HEK293 (cell line): ENCODE results near the gene CD68.

Experiments
- CTCF ChIA-PET: fragments of 350-600 bp; formaldehyde crosslinking; extraction: SDS; loops from one replicate; lab custom pipeline; 2021; ENCODE audit warnings: antibody characterized with exemption; lab: Yijun Ruan, JAX
- POLR2A ChIA-PET: fragments of 300-600 bp; formaldehyde crosslinking; extraction: SDS; loops from one replicate; lab custom pipeline; 2020; ENCODE audit warnings: antibody characterized with exemption, inconsistent platforms; lab: Yijun Ruan, JAX
- H3K27ac ChIP-seq: fragments of 200-500 bp; sonication (Bioruptor generic); 2 replicates; pipeline ENCODE4 v1.5.1; 2014; ENCODE audit warnings: low read depth, low read length, control low read depth, inconsistent platforms; ENCODE audit errors: extremely low read depth
- H3K36me3 ChIP-seq, 2 experiments: fragments of 200-500 bp in 1 of 2; sonication (Bioruptor generic) in 1 of 2; 1 replicate in 1 of 2; 2 replicates in 1 of 2; pipeline ENCODE4 v1.5.1; 2014 to 2017; ENCODE audit warnings: inconsistent platforms in 2 of 2, low read length in 2 of 2; ENCODE audit not compliant: control insufficient read depth in 2 of 2, insufficient read depth in 1 of 2
- H3K4me1 ChIP-seq: fragments of 200-500 bp; sonication (Bioruptor generic); 2 replicates; pipeline ENCODE4 v1.5.1; 2014; ENCODE audit warnings: mild to moderate bottlenecking, low read length, inconsistent platforms; ENCODE audit not compliant: control insufficient read depth, insufficient read depth
- H3K4me3 ChIP-seq: 2 replicates; pipeline ENCODE4 v1.5.1; 2011; ENCODE audit warnings: low read depth, mild to moderate bottlenecking, control low read depth, low read length, moderate library complexity
- H3K9me3 ChIP-seq: fragments of 200-500 bp; sonication (Bioruptor generic); 2 replicates; pipeline ENCODE4 v1.5.1; 2014; ENCODE audit warnings: low read depth, low read length, inconsistent platforms; ENCODE audit not compliant: control insufficient read depth, insufficient read depth
- KLF10 ChIP-seq: fragments of 450-650 bp; IDR thresholded peaks from 2 replicates; pipeline ENCODE4 v1.5.1; 2018; ENCODE audit warnings: missing biosample characterization, mild to moderate bottlenecking, missing genetic modification characterization
- OVOL3 ChIP-seq: fragments of 450-650 bp; formaldehyde crosslinking; IDR thresholded peaks from 2 replicates; pipeline ENCODE4 v1.5.1; 2016; ENCODE audit warnings: missing biosample characterization, missing genetic modification characterization
- SCRT1 ChIP-seq: fragments of 450-650 bp; formaldehyde crosslinking; IDR thresholded peaks from 2 replicates; pipeline ENCODE4 v1.5.1; 2016; ENCODE audit warnings: missing biosample characterization, missing genetic modification characterization, borderline replicate concordance
- YY1 ChIP-seq: fragments of 450-650 bp; formaldehyde crosslinking; IDR thresholded peaks from 2 replicates; pipeline ENCODE4 v1.5.1; 2018; ENCODE audit warnings: missing biosample characterization, missing genetic modification characterization
- ZFP37 ChIP-seq: fragments of 450-650 bp; formaldehyde crosslinking; IDR thresholded peaks from 2 replicates; pipeline ENCODE4 v1.5.1; 2016; ENCODE audit warnings: missing biosample characterization, missing genetic modification characterization
- ZNF184 ChIP-seq: fragments of 450-650 bp; IDR thresholded peaks from 2 replicates; pipeline ENCODE4 v1.5.1; 2018; ENCODE audit warnings: missing biosample characterization, mild to moderate bottlenecking, missing genetic modification characterization
- ZNF19 ChIP-seq: fragments of 450-650 bp; formaldehyde crosslinking; IDR thresholded peaks from 2 replicates; pipeline ENCODE4; 2016; ENCODE audit warnings: missing biosample characterization, missing genetic modification characterization, low read depth
- ZNF24 ChIP-seq: fragments of 450-650 bp; formaldehyde crosslinking; IDR thresholded peaks from 2 replicates; pipeline ENCODE4 v1.5.1; 2016; ENCODE audit warnings: missing biosample characterization, missing genetic modification characterization
- ZNF302 ChIP-seq: fragments of 450-650 bp; formaldehyde crosslinking; IDR thresholded peaks from 2 replicates; pipeline ENCODE4 v1.5.1; 2016; ENCODE audit warnings: missing biosample characterization, missing genetic modification characterization, low read depth
- ZNF530 ChIP-seq: fragments of 450-650 bp; formaldehyde crosslinking; IDR thresholded peaks from 2 replicates; pipeline ENCODE4 v1.5.1; 2016; ENCODE audit warnings: low read depth, missing biosample characterization, missing genetic modification characterization
- ZNF561 ChIP-seq: fragments of 450-650 bp; IDR thresholded peaks from 2 replicates; pipeline ENCODE4 v1.5.1; 2018; ENCODE audit warnings: missing biosample characterization, missing genetic modification characterization, borderline replicate concordance
- ZNF629 ChIP-seq: fragments of 450-650 bp; formaldehyde crosslinking; IDR thresholded peaks from 2 replicates; pipeline ENCODE4 v1.5.1; 2017; ENCODE audit warnings: missing biosample characterization, missing genetic modification characterization
- ZNF664 ChIP-seq: fragments of 450-650 bp; formaldehyde crosslinking; IDR thresholded peaks from 2 replicates; pipeline ENCODE4 v1.5.1; 2016; ENCODE audit warnings: missing biosample characterization, missing genetic modification characterization
- ZSCAN23 ChIP-seq: fragments of 450-650 bp; formaldehyde crosslinking; IDR thresholded peaks from 2 replicates; pipeline ENCODE4 v1.5.1; 2016; ENCODE audit warnings: missing biosample characterization, missing genetic modification characterization
- TF ChIP-seq, protein P1 (sequence below): sonication (generic); formaldehyde crosslinking; IDR thresholded peaks from 2 replicates; pipeline ENCODE4 v1.8.1; 2022; ENCODE audit warnings: mild to moderate bottlenecking, moderate library complexity, missing genetic modification reagents
- TF ChIP-seq, protein P2 (sequence below): fragments of 450-650 bp; formaldehyde crosslinking; IDR thresholded peaks from 2 replicates; pipeline ENCODE4 v1.5.1; 2017; ENCODE audit warnings: missing biosample characterization, mild to moderate bottlenecking, missing genetic modification characterization, moderate library complexity
- TF ChIP-seq, protein P3 (sequence below): fragments of 450-650 bp; IDR thresholded peaks from 2 replicates; pipeline ENCODE4 v1.5.1; 2018; ENCODE audit warnings: missing biosample characterization, missing genetic modification characterization
- TF ChIP-seq, protein P4 (sequence below): fragments of 450-650 bp; formaldehyde crosslinking; IDR thresholded peaks from 2 replicates; pipeline ENCODE4 v1.5.1; 2017; ENCODE audit warnings: missing biosample characterization, missing genetic modification characterization
- TF ChIP-seq, protein P5 (sequence below): fragments of 450-650 bp; formaldehyde crosslinking; IDR thresholded peaks from 2 replicates; pipeline ENCODE4 v1.5.1; 2016; ENCODE audit warnings: missing biosample characterization, missing genetic modification characterization

Gene CD68

DNA sequence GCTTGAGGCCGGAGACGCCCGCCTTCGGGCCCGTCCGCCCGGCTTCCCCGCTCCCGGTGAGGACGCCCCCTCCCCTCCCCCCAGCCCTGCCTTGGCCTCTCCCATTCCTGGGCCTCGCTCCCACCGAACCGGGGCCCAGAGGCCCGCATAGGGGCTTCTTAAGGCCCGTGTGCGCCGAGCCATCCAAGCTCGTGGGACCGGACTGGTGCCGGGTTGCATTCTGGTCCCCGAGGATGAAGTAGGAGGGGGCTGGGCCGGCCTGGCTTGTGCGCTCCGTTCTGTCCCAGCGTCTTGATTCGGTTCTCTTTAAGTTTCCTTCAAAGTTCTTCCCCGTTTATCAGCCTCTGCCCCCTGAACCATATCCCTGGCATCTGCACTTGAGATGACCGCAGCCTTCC is 17.2 kb upstream of the CD68 start (continued):
- TF ChIP-seq SCRT1 (tag by site-specific recombination) (no peak), ZFP37 (0 out of 2 replicates have a peak, but pooled peaks have one; percentile 34)
- TF ChIP-seq, protein P1, sequence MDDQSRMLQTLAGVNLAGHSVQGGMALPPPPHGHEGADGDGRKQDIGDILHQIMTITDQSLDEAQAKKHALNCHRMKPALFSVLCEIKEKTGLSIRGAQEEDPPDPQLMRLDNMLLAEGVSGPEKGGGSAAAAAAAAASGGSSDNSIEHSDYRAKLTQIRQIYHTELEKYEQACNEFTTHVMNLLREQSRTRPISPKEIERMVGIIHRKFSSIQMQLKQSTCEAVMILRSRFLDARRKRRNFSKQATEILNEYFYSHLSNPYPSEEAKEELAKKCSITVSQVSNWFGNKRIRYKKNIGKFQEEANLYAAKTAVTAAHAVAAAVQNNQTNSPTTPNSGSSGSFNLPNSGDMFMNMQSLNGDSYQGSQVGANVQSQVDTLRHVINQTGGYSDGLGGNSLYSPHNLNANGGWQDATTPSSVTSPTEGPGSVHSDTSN (CRISPR knock-in tag), result 0 out of 2 replicates have a peak, but pooled peaks have one; percentile 1

DNA sequence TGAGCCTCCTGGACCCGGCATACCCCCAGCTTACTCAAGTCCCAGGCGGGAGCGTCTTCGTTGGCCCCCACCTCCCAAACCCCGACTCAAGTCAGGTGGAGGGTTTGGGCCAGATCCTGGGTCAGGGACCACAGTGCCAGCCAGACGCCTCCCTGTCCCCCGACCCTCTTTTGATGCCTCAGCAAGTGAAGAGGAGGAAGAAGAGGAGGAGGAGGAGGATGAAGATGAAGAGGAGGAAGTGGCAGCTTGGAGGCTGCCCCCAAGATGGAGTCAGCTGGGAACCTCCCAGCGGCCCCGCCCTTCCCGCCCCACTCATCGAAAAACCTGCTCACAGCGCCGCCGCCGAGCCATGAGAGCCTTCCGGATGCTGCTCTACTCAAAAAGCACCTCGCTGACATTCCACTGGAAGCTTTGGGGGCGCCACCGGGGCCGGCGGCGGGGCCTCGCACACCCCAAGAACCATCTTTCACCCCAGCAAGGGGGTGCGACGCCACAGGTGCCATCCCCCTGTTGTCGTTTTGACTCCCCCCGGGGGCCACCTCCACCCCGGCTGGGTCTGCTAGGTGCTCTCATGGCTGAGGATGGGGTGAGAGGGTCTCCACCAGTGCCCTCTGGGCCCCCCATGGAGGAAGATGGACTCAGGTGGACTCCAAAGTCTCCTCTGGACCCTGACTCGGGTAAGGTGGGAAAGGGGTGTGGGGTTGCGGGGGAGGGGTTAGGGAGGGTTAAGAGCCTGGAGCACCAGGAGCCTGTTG is 16.1 kb upstream of the CD68 start:
- Histone ChIP-seq H3K4me1 (peaks cover 11% of the 10 kb centered on the region), H3K4me3 (no peak overlapping the region; the same call in 1 of the 2 replicates), H3K27ac (0 out of 2 replicates have a peak overlapping the region, but pooled peaks have one; percentile 93), H3K9me3 (no peaks in the 10 kb centered on the region), H3K36me3 (peaks cover 41 to 50% of the 10 kb centered on the region in 2 experiments)
- ChIA-PET POLR2A (interaction anchor here (0.6 to 2.8 kb wide), 3 partner anchors 79 to 140 kb away, joined by 3 to 17 read pairs (median 3); partner anchors contain the start of genes POLR2A, TP53 and WRAP53), CTCF (no interaction called here)
- no peak for TF ChIP-seq ZNF24
- TF ChIP-seq ZNF561 (tag by site-specific recombination), result no peak
- TF ChIP-seq ZNF19 (tag by site-specific recombination), result no peak
- TF ChIP-seq KLF10, result no peak
- TF ChIP-seq, protein P2, sequence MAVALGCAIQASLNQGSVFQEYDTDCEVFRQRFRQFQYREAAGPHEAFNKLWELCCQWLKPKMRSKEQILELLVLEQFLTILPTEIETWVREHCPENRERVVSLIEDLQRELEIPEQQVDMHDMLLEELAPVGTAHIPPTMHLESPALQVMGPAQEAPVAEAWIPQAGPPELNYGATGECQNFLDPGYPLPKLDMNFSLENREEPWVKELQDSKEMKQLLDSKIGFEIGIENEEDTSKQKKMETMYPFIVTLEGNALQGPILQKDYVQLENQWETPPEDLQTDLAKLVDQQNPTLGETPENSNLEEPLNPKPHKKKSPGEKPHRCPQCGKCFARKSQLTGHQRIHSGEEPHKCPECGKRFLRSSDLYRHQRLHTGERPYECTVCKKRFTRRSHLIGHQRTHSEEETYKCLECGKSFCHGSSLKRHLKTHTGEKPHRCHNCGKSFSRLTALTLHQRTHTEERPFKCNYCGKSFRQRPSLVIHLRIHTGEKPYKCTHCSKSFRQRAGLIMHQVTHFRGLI (tag by site-specific recombination), result no peak
- TF ChIP-seq, protein P3, sequence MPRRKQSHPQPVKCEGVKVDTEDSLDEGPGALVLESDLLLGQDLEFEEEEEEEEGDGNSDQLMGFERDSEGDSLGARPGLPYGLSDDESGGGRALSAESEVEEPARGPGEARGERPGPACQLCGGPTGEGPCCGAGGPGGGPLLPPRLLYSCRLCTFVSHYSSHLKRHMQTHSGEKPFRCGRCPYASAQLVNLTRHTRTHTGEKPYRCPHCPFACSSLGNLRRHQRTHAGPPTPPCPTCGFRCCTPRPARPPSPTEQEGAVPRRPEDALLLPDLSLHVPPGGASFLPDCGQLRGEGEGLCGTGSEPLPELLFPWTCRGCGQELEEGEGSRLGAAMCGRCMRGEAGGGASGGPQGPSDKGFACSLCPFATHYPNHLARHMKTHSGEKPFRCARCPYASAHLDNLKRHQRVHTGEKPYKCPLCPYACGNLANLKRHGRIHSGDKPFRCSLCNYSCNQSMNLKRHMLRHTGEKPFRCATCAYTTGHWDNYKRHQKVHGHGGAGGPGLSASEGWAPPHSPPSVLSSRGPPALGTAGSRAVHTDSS, result peak; percentile 96

DNA sequence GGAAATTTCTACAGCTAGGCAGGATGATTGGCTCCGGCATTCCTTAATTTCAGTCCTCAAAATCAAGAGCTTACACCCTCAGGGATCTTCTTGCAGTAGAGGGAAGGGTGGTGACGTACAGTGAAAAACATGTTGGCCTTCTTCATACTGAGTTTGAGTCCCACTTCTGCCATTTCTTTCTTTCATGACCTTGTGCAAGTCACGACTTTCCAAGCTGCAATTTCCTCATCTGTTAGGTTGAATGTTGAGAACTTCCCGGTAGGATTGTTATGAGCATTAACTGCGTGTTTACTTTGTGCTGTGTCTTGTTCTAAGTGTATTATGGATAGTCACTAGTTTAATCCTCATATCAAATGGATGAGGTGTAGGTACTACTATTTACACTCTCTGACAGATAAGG is 9.9 kb upstream of the CD68 start:
- peaks cover 2% of the 10 kb centered on the region; the same call in 1 of the 2 replicates for H3K4me1 ChIP-seq
- H3K27ac ChIP-seq, result peak overlapping the region; percentile 35; the same call in 1 of the 2 replicates
- no peak overlapping the region for H3K4me3 ChIP-seq
- POLR2A ChIA-PET, result interaction anchor here (1.3 to 8.2 kb wide), 4 partner anchors 9 to 165 kb away, joined by 3 to 98 read pairs (median 4); partner anchors contain the start of genes MPDU1 and TMEM256
- no peaks in the 10 kb centered on the region for H3K9me3 ChIP-seq
- peaks cover 63 to 80% of the 10 kb centered on the region in 2 experiments for H3K36me3 ChIP-seq
- TF ChIP-seq ZSCAN23 (tag by site-specific recombination) (no peak), OVOL3 (tag by site-specific recombination) (no peak)
- CTCF ChIA-PET, result interaction anchor here (0.6 to 4.1 kb wide), 4 partner anchors 9 to 118 kb away, joined by 4 to 35 read pairs (median 6); partner anchors contain the start of genes MPDU1, SENP3, TP53 and WRAP53

DNA sequence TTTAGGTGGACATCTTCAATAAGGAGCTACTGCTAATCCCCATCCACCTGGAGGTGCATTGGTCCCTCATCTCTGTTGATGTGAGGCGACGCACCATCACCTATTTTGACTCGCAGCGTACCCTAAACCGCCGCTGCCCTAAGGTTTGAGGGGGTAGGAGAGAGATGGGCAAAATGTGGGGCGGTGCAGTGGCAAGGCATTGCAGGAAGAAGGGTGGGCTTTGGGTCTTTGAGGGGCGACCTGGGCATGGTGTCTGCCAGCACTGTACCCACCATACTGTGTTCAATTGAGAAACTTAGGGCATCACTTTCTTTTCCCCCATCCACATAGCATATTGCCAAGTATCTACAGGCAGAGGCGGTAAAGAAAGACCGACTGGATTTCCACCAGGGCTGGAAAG is 9.1 kb upstream of the CD68 start:
- Histone ChIP-seq H3K4me3 (no peak overlapping the region), H3K4me1 (peaks cover 2% of the 10 kb centered on the region), H3K9me3 (no peaks in the 10 kb centered on the region), H3K36me3 (peaks cover 61 to 80% of the 10 kb centered on the region in 2 experiments), H3K27ac (peak overlapping the region; percentile 35; the same call in 1 of the 2 replicates)
- ChIA-PET CTCF (interaction anchor here (0.6 to 4.1 kb wide), 7 partner anchors 10 to 292 kb away, joined by 3 to 35 read pairs (median 4); partner anchors contain the start of genes MPDU1, SENP3, TP53 and WRAP53), POLR2A (interaction anchor here (1.3 to 8.2 kb wide), 6 partner anchors 9 to 166 kb away, joined by 3 to 98 read pairs (median 5); partner anchors contain the start of genes CD68, MPDU1, TMEM256 and TP53)
- TF ChIP-seq, protein P4, sequence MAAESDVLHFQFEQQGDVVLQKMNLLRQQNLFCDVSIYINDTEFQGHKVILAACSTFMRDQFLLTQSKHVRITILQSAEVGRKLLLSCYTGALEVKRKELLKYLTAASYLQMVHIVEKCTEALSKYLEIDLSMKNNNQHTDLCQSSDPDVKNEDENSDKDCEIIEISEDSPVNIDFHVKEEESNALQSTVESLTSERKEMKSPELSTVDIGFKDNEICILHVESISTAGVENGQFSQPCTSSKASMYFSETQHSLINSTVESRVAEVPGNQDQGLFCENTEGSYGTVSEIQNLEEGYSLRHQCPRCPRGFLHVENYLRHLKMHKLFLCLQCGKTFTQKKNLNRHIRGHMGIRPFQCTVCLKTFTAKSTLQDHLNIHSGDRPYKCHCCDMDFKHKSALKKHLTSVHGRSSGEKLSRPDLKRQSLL, result no peak
- TF ChIP-seq ZNF530 (tag by site-specific recombination) (no peak), ZNF664 (tag by site-specific recombination) (no peak), YY1 (no peak), ZNF184 (tag by site-specific recombination) (no peak), ZNF629 (no peak), ZNF302 (tag by site-specific recombination) (no peak)
- TF ChIP-seq, protein P5, sequence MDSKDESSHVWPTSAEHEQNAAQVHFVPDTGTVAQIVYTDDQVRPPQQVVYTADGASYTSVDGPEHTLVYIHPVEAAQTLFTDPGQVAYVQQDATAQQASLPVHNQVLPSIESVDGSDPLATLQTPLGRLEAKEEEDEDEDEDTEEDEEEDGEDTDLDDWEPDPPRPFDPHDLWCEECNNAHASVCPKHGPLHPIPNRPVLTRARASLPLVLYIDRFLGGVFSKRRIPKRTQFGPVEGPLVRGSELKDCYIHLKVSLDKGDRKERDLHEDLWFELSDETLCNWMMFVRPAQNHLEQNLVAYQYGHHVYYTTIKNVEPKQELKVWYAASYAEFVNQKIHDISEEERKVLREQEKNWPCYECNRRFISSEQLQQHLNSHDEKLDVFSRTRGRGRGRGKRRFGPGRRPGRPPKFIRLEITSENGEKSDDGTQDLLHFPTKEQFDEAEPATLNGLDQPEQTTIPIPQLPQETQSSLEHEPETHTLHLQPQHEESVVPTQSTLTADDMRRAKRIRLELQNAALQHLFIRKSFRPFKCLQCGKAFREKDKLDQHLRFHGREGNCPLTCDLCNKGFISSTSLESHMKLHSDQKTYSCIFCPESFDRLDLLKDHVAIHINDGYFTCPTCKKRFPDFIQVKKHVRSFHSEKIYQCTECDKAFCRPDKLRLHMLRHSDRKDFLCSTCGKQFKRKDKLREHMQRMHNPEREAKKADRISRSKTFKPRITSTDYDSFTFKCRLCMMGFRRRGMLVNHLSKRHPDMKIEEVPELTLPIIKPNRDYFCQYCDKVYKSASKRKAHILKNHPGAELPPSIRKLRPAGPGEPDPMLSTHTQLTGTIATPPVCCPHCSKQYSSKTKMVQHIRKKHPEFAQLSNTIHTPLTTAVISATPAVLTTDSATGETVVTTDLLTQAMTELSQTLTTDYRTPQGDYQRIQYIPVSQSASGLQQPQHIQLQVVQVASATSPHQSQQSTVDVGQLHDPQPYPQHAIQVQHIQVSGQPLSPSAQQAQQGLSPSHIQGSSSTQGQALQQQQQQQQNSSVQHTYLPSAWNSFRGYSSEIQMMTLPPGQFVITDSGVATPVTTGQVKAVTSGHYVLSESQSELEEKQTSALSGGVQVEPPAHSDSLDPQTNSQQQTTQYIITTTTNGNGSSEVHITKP, result no peak
